AG08395 (cell line): ENCODE measurements around the gene STOML1.
"Not testable (repeated sequence)": the region's sequence is repeated elsewhere in the genome, so short reads cannot be mapped to it uniquely, and the experiment has no call there.

Source experiments
- DNase-seq: peaks from one replicate; pipeline ENCODE4 v3.0.0; 2012; ENCODE audit warnings: mixed read lengths, low spot score

Gene STOML1

GRCh38 chr15:73987250-73987649 lies 4.8 kb downstream of the STOML1 start:
- no peak for DNase-seq

DNA sequence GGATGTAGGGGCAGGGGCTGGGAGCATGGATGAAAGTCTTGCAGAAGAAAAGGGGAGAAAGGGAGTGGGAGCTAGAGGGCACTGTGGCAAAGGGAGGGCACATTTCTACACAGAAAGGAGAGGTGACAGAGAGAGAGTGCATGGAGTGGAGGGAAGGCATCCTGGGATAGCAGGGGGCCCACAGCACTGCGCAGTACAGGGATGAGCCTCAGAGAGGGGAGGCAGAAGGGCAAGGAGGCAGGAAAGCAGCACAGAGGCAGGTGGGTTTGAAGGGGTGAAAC lies 5.4 kb downstream of the STOML1 start:
- no peak for DNase-seq

DNA sequence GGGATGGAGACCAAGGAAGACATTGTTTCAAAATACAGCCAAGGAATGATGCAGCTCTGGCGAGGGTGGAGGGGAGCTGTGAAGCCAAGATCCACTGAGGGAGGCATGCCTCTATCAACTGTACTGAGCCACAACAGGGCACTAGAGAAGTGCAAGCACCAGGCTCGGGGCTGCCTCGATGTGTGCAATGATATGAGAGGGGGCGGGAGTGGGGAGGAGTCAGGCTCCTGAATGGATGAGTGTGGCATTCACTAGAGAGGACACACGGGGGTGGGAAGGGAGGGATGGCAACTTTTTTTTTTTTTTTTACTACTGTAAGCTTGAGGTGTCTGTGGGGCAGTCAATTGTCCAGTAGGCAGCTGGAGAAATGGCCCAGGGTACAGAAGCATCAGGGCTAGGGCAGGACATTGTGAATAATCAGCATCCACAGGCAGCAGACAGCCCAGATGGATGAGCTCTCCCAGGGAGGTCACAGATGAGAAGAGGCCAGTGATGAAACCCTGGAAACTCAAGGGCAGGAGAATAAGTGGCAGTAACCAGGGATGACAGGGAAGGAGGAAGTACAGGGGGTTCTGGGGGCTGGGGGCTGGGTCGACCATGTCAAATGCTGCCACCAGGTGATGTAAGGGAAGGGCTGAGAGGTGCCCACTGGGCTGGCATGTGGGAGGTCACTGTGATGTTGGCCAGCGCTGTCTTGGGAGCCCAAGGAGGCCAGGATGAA lies 5.9 kb downstream of the STOML1 start:
- DNase-seq, result no peak

DNA sequence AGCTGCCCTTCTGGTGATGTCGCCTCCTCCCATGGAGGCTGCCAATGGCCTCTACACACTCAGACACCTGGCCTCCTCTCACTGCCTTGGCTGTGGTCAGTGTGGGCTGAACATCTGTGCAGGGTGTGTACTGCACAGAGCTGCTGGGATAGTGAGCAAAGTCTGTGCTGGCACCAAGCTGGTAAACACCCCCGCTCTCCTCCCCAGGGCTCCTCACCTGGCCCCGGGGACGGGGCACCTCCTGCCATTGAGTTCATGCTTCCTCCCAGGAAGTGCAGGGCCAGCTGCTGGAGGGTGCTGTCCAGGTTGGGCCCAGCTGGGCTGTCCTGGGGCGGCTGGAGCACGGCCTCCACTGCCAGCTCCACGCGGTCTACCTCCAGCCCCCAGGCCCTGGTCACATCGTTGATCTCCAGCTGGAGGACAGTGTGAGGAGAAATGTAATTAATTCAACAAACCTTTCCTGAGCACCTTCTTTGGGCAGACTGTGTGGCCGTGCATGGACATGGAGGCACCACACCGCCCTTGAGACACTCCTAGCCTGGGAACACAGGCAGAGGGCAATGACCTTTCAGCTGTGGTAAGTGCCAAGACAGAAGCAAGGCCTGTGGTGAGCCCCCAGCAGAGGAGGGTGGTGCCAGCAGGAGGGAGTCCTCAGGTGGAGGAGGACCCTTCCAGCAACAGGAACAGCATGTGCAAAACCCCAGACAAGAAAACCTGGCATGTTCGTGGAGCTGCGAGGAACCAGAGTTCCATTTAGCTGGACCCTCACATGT lies 6.8 kb downstream of the STOML1 start:
- no peak for DNase-seq

DNA sequence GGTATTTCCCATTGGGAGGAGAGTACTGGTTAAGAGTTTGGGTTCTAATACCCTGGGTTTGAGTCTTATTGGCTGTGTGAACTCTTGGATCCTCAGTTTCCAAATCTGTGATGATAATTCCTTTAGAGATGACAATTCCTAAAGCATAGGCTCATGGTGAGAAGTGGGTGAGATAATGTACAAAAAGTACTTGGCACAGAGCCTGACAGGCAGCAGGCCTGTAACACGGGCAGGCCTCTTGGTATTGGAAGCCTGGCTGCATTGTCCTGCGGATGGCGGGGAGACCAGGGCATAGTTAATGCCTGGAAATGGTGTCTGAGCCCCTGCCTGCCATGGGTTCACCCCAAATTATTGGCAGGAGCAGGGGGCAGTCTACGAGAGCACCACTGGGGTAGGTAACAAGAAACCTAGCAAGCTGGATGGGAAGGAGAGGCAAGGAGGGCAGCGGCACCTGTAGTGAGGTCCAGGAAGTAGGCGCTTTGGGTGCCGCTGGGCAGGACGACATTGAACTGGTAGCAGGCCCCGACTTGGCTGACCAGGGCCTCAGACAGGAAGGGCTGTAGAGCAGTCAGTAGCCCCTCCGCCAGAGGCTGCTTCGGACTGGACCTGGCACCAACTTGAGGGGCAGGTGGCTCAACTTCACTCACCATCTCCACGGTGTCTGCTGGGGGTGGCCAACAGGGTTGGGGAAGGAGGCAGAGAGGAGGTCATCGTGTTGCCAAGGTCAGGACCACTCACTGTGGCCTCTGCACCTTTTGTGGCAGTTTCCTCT lies 7.7 kb downstream of the STOML1 start:
- DNase-seq, result no peak

DNA sequence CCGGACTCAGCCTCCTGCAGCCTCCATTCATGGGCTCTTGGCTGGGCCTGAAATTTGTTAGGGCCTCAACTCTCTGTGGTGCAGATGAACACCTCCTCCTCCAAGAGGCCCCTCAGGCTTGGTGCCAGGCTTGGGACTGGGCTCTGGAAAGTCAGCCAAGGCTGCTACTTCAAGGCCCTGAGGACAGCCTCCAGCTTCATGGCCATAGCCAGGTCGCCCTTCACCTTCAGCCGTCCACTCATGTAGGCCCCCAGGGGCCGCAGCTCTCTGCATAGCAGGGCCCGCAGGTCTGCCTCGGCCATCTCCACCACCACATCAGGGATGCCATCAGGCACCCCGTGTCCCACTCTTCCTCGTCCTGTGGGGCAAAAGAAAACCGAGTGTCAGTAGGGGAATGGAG lies 8.3 kb downstream of the STOML1 start:
- DNase-seq, result no peak

DNA sequence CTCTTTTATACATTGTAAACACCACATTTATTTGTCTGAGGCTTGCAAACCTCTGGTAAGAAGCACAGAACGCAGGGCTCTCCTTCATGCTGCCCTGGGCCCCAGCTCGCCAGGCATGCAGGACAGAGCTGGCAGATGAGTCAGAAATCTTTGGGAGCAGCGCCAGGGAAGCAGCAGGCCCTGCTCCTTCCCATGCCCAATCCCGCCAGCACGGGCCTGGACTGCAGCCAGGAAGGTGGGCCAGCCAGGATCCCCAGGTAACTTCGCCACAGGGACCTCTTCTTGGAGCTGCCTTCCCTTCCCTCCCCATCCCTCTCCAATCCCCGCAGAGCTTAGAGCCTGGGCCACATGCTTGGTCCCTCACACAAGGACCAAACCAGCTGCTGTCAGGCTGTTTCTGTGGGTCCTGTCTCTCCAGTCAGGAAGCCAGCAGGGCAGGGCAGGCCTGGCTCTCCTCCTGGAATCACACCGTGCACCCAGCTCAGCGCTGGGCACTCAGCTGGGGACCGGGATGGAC lies 8.8 kb downstream of the STOML1 start:
- peak; percentile 76 for DNase-seq

GRCh38 chr15:73982222-73982962 lies 9.7 kb downstream of the STOML1 start:
- peak; percentile 86 for DNase-seq

DNA sequence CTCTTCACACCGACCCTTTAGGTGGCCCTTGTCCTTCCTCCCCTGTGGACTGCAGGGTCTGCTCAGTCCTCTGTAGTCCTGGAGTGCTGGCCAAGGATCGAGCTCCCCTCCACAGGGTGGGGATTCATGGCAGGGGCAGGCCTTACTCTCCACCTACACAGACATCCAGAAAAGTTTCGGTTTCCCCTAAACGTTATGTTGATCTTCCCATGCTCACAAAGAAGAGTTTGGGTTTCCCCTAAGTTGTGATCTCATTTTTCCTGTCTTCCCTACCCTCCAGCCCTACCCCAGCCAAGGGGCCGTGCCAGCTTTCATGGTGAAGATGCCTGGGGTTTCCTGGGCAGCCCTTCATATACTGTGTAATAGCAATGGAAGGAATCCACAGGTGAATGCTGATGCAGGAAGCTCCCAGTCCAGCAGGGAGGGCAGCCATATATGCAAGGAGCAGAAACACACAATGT lies 10.3 kb downstream of the STOML1 start:
- no peak for DNase-seq

DNA sequence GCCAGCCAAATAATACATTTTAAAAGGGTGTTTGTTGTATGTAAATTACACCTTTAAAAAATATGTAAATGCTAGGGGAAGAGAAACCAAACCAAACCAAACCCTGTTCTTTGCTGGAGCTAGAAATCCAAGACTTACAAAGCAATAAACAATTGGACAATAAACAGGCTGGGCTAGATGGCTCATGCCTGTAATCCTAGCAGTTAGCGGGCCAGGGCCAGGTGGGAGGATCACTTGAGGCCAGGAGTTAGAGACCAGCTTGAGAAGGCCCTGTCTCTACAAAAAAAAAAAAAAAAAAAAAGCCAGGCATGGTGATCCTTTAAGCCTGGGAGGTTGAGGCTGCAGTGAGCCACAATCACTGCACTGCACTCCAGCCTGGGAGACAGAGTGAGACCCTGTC lies 12.5 kb downstream of the STOML1 start:
- no peak for DNase-seq

DNA sequence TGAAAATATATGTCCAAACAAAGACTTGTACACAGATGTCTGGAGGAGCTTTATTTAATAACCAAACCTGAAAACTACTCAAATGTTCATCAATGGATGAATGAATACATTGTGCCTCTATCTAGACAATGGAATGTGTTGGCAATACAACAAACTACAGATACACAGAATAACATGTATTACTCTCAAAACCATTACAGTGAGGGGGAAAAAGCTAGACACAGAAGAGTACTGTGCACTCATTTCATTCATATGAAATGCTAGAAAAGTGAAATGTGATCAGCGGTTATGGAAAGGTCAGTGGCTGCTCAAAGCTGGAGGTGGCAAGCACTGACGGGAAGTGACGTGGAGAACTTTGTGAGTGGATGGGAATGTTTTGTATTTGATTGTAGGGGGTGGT lies 13.2 kb downstream of the STOML1 start:
- no peak for DNase-seq

DNA sequence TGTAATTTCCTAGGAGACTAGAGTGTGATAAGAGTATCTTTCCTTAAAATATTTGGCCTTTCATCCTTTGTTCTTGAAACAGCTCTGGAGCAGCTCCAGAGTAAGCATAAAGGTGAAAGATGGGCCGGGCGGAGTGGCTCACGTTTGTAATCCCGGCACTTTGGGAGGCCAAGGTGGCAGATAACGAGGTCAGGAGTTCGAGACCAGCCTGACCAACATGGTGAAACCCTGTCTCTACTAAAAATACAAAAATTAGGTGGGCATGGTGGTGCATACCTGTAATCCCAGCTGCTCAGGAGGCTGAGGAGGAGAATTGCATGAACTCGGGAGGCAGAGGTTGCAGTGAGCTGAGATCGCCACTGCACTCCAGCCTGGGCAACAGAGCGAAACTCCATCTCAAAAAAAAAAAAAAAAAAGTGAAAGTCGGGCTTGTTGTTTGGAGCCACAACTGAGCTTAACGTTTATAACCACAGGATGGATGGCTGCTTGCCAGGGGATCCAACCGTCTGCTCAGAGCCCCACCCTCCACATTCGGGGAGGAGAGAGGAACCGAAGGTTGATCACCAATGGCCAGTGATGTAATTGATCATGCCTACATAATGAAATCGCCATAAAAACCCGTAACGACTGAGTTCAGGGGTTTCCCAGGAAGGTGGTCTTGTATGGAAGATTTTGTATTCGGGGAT lies 16.5 kb downstream of the STOML1 start:
- DNase-seq, result not testable (repeated sequence)

GRCh38 chr15:73973683-73974200 lies 18.4 kb downstream of the STOML1 start:
- not testable (repeated sequence) for DNase-seq

DNA sequence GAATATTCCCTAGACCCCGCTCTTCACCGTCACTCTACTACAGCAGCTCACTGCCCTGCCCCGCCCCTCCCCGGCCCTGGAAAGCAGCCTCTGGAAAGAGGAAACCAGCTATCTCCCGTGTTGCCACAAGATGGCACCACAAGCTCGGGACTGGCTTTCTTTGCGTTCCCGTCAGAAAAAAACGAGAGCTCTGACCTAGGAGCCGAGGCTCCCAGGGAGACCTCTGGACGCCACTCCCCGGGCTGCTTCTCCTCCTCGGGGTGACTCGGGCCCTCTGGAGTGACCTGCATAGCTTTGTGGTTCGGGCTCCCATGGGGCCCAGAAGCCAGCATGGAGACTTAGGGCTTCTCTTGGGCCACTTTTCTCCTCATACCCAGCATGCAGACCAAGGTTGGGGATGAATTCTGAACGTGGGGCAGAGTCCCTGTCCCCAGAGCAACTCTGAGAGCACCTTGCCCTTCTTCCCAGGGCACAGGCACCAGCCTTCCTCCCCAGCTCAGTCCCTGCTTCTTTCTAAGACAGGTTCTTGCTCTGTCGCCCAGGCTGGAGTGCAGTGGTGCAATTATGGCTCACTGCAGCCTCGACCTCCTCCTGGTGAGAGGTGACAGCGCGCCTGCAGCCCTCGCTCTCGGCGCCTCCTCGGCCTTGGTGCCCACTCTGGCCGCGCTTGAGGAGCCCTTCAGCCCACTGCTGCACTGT lies 19.0 kb downstream of the STOML1 start:
- peak; percentile 88 for DNase-seq

GRCh38 chr15:73969151-73969759 lies 22.8 kb downstream of the STOML1 start:
- DNase-seq, result no peak

DNA sequence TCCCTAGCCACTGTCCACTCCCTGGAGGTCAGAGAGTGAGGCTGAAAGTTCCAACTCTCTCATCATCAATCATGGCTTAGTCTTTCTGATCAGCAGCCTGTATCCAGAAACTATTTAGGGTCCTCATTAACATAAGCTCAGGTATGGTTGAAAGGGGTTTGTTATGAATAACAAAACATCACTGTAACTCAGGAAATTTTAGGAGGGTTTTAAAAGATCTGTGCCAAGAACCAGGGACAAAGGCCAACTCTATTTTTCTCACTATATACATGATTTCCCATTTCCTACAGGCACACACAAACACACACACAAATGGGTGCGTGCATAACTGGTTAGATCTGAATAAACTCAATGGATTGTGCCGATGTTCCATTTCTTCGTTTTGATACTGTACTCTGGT lies 23.6 kb downstream of the STOML1 start:
- no peak for DNase-seq

DNA sequence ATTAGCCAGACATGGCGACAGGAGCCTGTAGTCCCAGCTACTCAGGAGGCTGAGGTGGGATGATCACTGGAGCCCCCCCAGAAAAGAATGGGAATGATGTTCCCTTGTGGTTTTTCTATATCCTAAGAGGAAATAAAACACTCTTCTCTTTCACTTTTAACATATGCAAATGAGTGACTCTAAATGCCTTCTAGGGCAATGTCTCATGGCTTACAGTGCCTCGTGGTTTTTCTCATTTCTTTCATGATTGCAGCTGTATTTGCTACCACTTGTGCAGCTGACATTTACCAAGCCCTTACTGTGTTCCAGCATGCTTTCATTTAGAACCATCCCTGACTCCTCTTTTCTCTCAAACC lies 26.4 kb downstream of the STOML1 start:
- DNase-seq, result no peak

GRCh38 chr15:73965094-73965757 lies 26.9 kb downstream of the STOML1 start:
- no peak for DNase-seq

DNA sequence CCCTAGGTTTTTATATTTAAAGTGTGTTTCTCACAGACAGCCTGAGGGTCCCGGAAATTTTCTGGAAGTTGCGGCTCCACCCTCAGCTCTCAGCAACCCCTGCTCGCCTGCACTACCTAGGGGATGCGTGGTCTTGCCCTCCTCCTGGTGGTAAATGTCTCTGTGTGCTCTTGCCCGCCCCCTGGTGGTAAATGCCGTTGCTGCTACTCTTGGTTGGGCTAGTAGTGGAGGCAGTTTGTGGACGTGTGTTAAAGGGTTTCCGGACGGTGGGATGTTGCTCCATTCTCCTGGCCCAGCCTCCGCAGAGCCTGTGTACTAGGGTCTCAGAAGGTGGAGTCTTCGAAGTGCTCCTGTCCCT lies 27.4 kb downstream of the STOML1 start:
- DNase-seq, result peak; percentile 83

GRCh38 chr15:73962433-73962832 lies 29.7 kb downstream of the STOML1 start:
- no peak for DNase-seq
